ENCODE data around the gene YY1. TPM values are rescaled to one million over a fixed set of nuclear protein-coding genes. Genes with fewer than 3 reads are reported as not detected.

YY1 gene
- total and polyA plus RNA-seq, 2 experiments from 2014 or later, result 27.0 to 73.4 TPM

GRCh38 chr14:100219126-100219785 lies 19.7 kb upstream of the YY1 start:
- TF ChIP-seq, protein P1, sequence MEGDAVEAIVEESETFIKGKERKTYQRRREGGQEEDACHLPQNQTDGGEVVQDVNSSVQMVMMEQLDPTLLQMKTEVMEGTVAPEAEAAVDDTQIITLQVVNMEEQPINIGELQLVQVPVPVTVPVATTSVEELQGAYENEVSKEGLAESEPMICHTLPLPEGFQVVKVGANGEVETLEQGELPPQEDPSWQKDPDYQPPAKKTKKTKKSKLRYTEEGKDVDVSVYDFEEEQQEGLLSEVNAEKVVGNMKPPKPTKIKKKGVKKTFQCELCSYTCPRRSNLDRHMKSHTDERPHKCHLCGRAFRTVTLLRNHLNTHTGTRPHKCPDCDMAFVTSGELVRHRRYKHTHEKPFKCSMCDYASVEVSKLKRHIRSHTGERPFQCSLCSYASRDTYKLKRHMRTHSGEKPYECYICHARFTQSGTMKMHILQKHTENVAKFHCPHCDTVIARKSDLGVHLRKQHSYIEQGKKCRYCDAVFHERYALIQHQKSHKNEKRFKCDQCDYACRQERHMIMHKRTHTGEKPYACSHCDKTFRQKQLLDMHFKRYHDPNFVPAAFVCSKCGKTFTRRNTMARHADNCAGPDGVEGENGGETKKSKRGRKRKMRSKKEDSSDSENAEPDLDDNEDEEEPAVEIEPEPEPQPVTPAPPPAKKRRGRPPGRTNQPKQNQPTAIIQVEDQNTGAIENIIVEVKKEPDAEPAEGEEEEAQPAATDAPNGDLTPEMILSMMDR (IDR thresholded peaks at IDR 0.05; ENCODE audit: low read depth, low read length), result no peak
- Histone ChIP-seq H3K9me3 (ENCODE audit: low read depth) (no peaks in the 10 kb centered on the region), H3K27ac (no peak overlapping the region), H3K4me3 (no peak overlapping the region), H3K4me1 (ENCODE audit: low read depth) (peaks cover 29% of the 10 kb centered on the region), H3K36me3 (no peaks in the 10 kb centered on the region), H3K27me3 (no peaks in the 10 kb centered on the region)
- no peak for DNase-seq (ENCODE audit: low read depth in 1 of 2, low spot score in 1 of 2)

DNA sequence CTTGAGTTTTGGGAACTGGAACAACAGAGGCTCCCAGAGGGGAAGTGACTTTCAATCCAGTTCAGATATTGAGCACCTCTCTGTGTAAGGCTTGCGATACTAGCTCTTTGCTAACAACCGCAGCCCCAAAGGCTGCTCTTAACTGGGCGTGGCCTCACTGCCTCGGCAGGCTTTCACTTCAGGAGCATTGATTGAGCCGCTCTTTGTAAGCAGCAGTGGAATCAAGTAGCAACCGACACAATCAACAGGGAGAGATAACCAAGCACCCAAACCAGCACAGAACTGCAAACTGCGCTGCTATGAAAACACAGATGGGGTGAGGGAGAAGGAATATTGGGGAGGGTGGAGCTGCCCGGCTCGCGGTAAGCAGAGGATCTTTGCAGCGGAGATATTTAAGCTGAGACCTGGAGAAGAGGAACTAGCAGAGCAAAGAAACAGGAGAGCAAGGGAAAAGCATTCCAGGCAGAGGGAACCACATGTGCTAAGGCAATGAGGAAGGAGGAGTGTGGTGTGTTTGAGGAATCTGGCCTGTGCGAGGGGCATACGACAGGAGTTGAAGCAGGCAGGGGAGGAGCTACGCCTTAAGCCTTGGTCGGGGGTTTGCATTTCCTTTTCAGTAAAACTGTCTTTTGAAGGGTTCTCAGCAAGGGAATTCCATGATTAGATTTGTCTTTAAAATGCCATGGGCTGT lies 17.3 kb upstream of the YY1 start:
- Histone ChIP-seq H3K27me3 (no peaks in the 10 kb centered on the region), H3K4me3 (peak overlapping the region; percentile 11), H3K36me3 (no peaks in the 10 kb centered on the region), H3K27ac (peak overlapping the region; percentile 13), H3K9me3 (ENCODE audit: low read depth) (no peaks in the 10 kb centered on the region), H3K4me1 (ENCODE audit: low read depth) (peaks cover 34% of the 10 kb centered on the region)
- TF ChIP-seq, protein P1 (IDR thresholded peaks at IDR 0.05; ENCODE audit: low read depth, low read length), result no peak
- DNase-seq (ENCODE audit: low read depth in 1 of 2, low spot score in 1 of 2), result peak; percentile 61 to 73

GRCh38 chr14:100222224-100223093 lies 16.5 kb upstream of the YY1 start:
- H3K4me3 ChIP-seq, result peak overlapping the region; percentile 11
- no peaks in the 10 kb centered on the region for H3K27me3 ChIP-seq
- H3K27ac ChIP-seq, result peak overlapping the region; percentile 13
- no peak for DNase-seq (ENCODE audit: low read depth in 1 of 2, low spot score in 1 of 2)
- TF ChIP-seq, protein P1 (IDR thresholded peaks at IDR 0.05; ENCODE audit: low read depth, low read length), result no peak
- H3K36me3 ChIP-seq, result no peaks in the 10 kb centered on the region
- peaks cover 34% of the 10 kb centered on the region for H3K4me1 ChIP-seq (ENCODE audit: low read depth)
- no peaks in the 10 kb centered on the region for H3K9me3 ChIP-seq (ENCODE audit: low read depth)

DNA sequence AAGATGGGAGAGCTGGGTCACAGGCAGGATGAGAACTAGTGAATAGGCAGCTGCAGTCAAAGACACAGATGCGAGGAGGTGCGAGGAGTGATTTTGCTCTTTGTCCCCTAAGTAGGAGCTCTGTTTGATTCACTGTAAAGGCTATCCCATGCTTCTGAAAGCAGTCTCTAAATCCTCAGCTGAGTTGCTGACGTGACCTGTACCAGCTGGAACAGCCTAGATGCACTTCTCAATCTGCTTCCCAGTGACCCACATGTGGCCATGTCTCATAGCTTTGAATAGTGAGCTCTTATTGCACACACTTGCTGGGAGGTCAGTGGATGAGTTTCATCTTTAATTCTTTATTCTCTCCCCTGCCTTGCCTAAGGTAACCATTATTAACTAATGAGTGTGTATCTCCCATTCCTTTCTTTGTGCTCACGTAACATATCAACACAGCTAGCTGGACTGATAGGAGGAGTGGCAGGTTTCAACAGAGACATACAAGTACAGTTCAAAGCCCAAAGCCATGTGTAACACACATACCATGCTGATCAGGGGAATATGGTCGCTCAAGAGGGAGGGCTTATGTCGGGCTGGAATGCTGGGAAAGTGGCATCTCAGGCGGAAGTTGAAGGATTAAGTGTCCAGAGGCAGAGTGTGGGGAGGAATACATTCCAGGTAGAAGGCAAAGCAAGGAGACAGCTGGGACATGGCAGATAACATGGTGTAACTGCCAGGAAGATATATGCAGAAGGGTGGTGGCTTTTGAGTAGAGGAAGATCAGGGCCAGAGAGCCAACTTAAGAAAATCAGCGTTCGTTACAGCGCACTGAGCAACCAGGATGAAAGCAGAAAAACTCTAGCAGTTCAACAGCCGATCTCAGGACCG lies 15.4 kb upstream of the YY1 start:
- H3K4me1 ChIP-seq (ENCODE audit: low read depth), result peaks cover 34% of the 10 kb centered on the region
- H3K4me3 ChIP-seq, result no peak overlapping the region
- H3K27me3 ChIP-seq, result no peaks in the 10 kb centered on the region
- DNase-seq (ENCODE audit: low read depth in 1 of 2, low spot score in 1 of 2), result peak in 1 of 2 donors; percentile 47
- H3K9me3 ChIP-seq (ENCODE audit: low read depth), result no peaks in the 10 kb centered on the region
- H3K27ac ChIP-seq, result peak overlapping the region; percentile 52
- no peaks in the 10 kb centered on the region for H3K36me3 ChIP-seq
- TF ChIP-seq, protein P1 (IDR thresholded peaks at IDR 0.05; ENCODE audit: low read depth, low read length), result no peak
